Upper lobe of right lung (tissue), 1 donor: ENCODE results near the gene FAM3B. TPM values are rescaled to one million over a fixed set of nuclear protein-coding genes. Genes with fewer than 3 reads are reported as not detected.

Experiments used
- ATAC-seq: fragments of 200-7000 bp; cut with Tn5 transposase; one replicate; pipeline ENCODE4 v1.9.1; 2020; ENCODE audit warnings: mild to moderate bottlenecking, moderate library complexity
- DNase-seq: peaks from one replicate; pipeline ENCODE4 v3.0.0-alpha.2; 2020
- H3K27ac ChIP-seq: fragments of 200-600 bp; one replicate; pipeline ENCODE4 v1.8.0; 2022
- H3K27me3 ChIP-seq: fragments of 200-600 bp; one replicate; pipeline ENCODE4 v1.8.0; 2022; ENCODE audit warnings: mild to moderate bottlenecking
- H3K36me3 ChIP-seq: fragments of 200-600 bp; one replicate; pipeline ENCODE4 v1.8.0; 2022
- H3K4me1 ChIP-seq: fragments of 200-600 bp; one replicate; pipeline ENCODE4 v1.8.0; 2022
- H3K4me3 ChIP-seq: fragments of 200-600 bp; one replicate; pipeline ENCODE4 v1.8.0; 2022; ENCODE audit warnings: mild to moderate bottlenecking
- H3K9me3 ChIP-seq: fragments of 200-600 bp; one replicate; pipeline ENCODE4 v1.8.0; 2022
- CTCF ChIP-seq: fragments of 200-600 bp; IDR thresholded peaks from one replicate; pipeline ENCODE4 v1.8.0; 2022; ENCODE audit warnings: antibody characterized with exemption
- intact Hi-C: fragments of 100-400 bp; cut with DNase I; formaldehyde crosslinking; loops from one replicate; pipeline ENCODE4 v1.11.0; 2022
- total RNA-seq: library from RNA; stranded (reverse); fragmentation: NEBNext Ultra II Directional; extraction: Animal tissue kit (Norgen Biotek cat#: 25700); gene quantifications from one replicate; pipeline ENCODE4 v1.2.1, GENCODE V29; 2021
- donor health status: DM: no; HTN: yes; CAD: no; lungs with severe emphysema.

FAM3B gene
- total RNA-seq, 1 donor from 2014 or later: 5.2 TPM

- peaks cover 19% of the 10 kb centered on the region for H3K4me1 ChIP-seq
- peak overlapping the region; percentile 91 for H3K27ac ChIP-seq
- no peak for DNase-seq
- no peaks in the 10 kb centered on the region for H3K9me3 ChIP-seq
- intact Hi-C loops: no loop called here
- H3K4me3 ChIP-seq: peak overlapping the region; percentile 50
- no peak for ATAC-seq
- no peaks in the 10 kb centered on the region for H3K27me3 ChIP-seq
- no peaks in the 10 kb centered on the region for H3K36me3 ChIP-seq
- no peak for TF ChIP-seq CTCF
Observed at GRCh38 chr21:41362605-41363369, 46.2 kb downstream of the FAM3B start.

GRCh38 chr21:41363370-41364270, 47.0 kb downstream of the FAM3B start:
- peak overlapping the region; percentile 50 for H3K4me3 ChIP-seq
- DNase-seq: no peak

GRCh38 chr21:41364308-41364707, 47.7 kb downstream of the FAM3B start:
- no peaks in the 10 kb centered on the region for H3K36me3 ChIP-seq
- no peak overlapping the region for H3K4me3 ChIP-seq
- no peak overlapping the region for H3K27ac ChIP-seq
- peaks cover 19% of the 10 kb centered on the region for H3K4me1 ChIP-seq
- TF ChIP-seq CTCF: no peak
- DNase-seq: peak; percentile 52
- no peaks in the 10 kb centered on the region for H3K9me3 ChIP-seq
- no peak for ATAC-seq
- no peaks in the 10 kb centered on the region for H3K27me3 ChIP-seq
- intact Hi-C loops: no loop called here

More at GRCh38 chr21:41363370-41364270, 47.0 kb downstream of the FAM3B start:
- Histone ChIP-seq H3K27me3 (no peaks in the 10 kb centered on the region), H3K4me1 (peaks cover 19% of the 10 kb centered on the region), H3K27ac (peak overlapping the region; percentile 91), H3K9me3 (no peaks in the 10 kb centered on the region), H3K36me3 (no peaks in the 10 kb centered on the region)
- no peak for ATAC-seq
- intact Hi-C loops: no loop called here
- TF ChIP-seq CTCF: no peak

- intact Hi-C loops: no loop called here
- no peaks in the 10 kb centered on the region for H3K27me3 ChIP-seq
- no peaks in the 10 kb centered on the region for H3K36me3 ChIP-seq
- H3K9me3 ChIP-seq: no peaks in the 10 kb centered on the region
- TF ChIP-seq CTCF: no peak
- ATAC-seq: no peak
- no peak overlapping the region for H3K27ac ChIP-seq
- H3K4me3 ChIP-seq: no peak overlapping the region
- no peak for DNase-seq
- peaks cover 15% of the 10 kb centered on the region for H3K4me1 ChIP-seq
Observed at GRCh38 chr21:41365377-41366107, 48.9 kb downstream of the FAM3B start.

- TF ChIP-seq CTCF: no peak
- peak; percentile 77 for DNase-seq
- intact Hi-C loops: no loop called here
Observed at GRCh38 chr21:41366522-41367151, 50.0 kb downstream of the FAM3B start.

More at GRCh38 chr21:41366522-41367151, 50.0 kb downstream of the FAM3B start:
- H3K4me3 ChIP-seq: no peak overlapping the region
- no peak overlapping the region for H3K27ac ChIP-seq
- H3K4me1 ChIP-seq: peaks cover 4% of the 10 kb centered on the region
- no peaks in the 10 kb centered on the region for H3K27me3 ChIP-seq
- no peaks in the 10 kb centered on the region for H3K36me3 ChIP-seq
- peak; percentile 68 for ATAC-seq
- no peaks in the 10 kb centered on the region for H3K9me3 ChIP-seq
